MM.1S (cell line): ENCODE data around the gene NINJ1.

Experiments
- DNase-seq: peaks from one replicate; pipeline ENCODE4 v3.0.0-alpha.2; 2015
- H2AFZ ChIP-seq: fragments of 300-600 bp; sonication (generic); 2 replicates; pipeline ENCODE4 v1.6.0; 2016; ENCODE audit warnings: antibody characterized with exemption, low read length
- H3F3A ChIP-seq: fragments of 300-600 bp; sonication (generic); 2 replicates; pipeline ENCODE4 v1.6.1; 2016; ENCODE audit warnings: mild to moderate bottlenecking, antibody characterized with exemption, low read length, moderate library complexity, mixed read lengths; ENCODE audit not compliant: insufficient read depth
- H3K27ac ChIP-seq: fragments of 300-600 bp; sonication (generic); 2 replicates; pipeline ENCODE4 v1.5.1; 2016; ENCODE audit warnings: mild to moderate bottlenecking, low read length
- H3K27me3 ChIP-seq: fragments of 300-600 bp; sonication (generic); replicated peaks from 2 replicates; pipeline ENCODE4 v1.6.0; 2016; ENCODE audit warnings: low read length; ENCODE audit not compliant: insufficient read depth
- H3K36me3 ChIP-seq: fragments of 300-600 bp; sonication (generic); replicated peaks from 2 replicates; pipeline ENCODE4 v1.6.1; 2016; ENCODE audit warnings: mild to moderate bottlenecking, low read length, mixed read lengths; ENCODE audit not compliant: insufficient read depth
- H3K4me1 ChIP-seq: fragments of 300-600 bp; sonication (generic); 2 replicates; pipeline ENCODE4 v1.6.1; 2016; ENCODE audit warnings: low read length, mixed read lengths
- H3K4me2 ChIP-seq: fragments of 300-600 bp; sonication (generic); 2 replicates; pipeline ENCODE4 v1.6.0; 2016; ENCODE audit warnings: low read depth, low read length
- H3K4me3 ChIP-seq: fragments of 300-600 bp; sonication (generic); 2 replicates; pipeline ENCODE4 v1.5.1; 2016; ENCODE audit warnings: low read length, mixed read lengths
- H3K79me2 ChIP-seq: fragments of 300-600 bp; sonication (generic); 2 replicates; pipeline ENCODE4 v1.6.1; 2016; ENCODE audit warnings: mixed run types, low read length, mixed read lengths
- H3K9ac ChIP-seq: fragments of 300-600 bp; sonication (generic); 2 replicates; pipeline ENCODE4 v1.6.1; 2016; ENCODE audit warnings: low read length, mixed read lengths
- H3K9me2 ChIP-seq: fragments of 300-600 bp; sonication (generic); replicated peaks from 2 replicates; pipeline ENCODE4 v1.6.1; 2016; ENCODE audit warnings: mild to moderate bottlenecking, low read length, mixed read lengths; ENCODE audit not compliant: insufficient read depth
- H3K9me3 ChIP-seq: fragments of 300-600 bp; sonication (generic); replicated peaks from 2 replicates; pipeline ENCODE4 v1.6.1; 2016; ENCODE audit warnings: mild to moderate bottlenecking, low read length, mixed read lengths; ENCODE audit not compliant: insufficient read depth
- H4K20me1 ChIP-seq: fragments of 300-600 bp; sonication (generic); 2 replicates; pipeline ENCODE4 v1.6.1; 2016; ENCODE audit warnings: mild to moderate bottlenecking, low read length, moderate library complexity, mixed read lengths; ENCODE audit not compliant: insufficient read depth
- CTCF ChIP-seq: fragments of 300-600 bp; sonication (generic); IDR thresholded peaks from 2 replicates; pipeline ENCODE4 v1.5.1; 2016; ENCODE audit warnings: antibody characterized with exemption, low read length, mixed read lengths
- EZH2 ChIP-seq: fragments of 300-600 bp; sonication (generic); optimal IDR thresholded peaks from 2 replicates; pipeline ENCODE3; 2017; ENCODE audit warnings: low read depth, mild to moderate bottlenecking, antibody characterized with exemption, low read length, mixed read lengths
- EZH2phosphoT487 ChIP-seq: fragments of 300-600 bp; sonication (generic); IDR thresholded peaks from 2 replicates; pipeline ENCODE4 v1.6.1; 2018; ENCODE audit warnings: antibody characterized with exemption, low read length

The NINJ1 gene

GRCh38 chr9:93111371-93112115 lies 22.5 kb downstream of the NINJ1 start:
- Histone ChIP-seq H3K4me3 (no peak overlapping the region), H3K4me1 (peaks cover 6% of the 10 kb centered on the region), H3F3A (no peaks in the 10 kb centered on the region), H4K20me1 (no peaks in the 10 kb centered on the region), H3K9me3 (no peaks in the 10 kb centered on the region), H3K9ac (no peak overlapping the region), H3K27me3 (no peaks in the 10 kb centered on the region), H2AFZ (no peak overlapping the region), H3K9me2 (no peaks in the 10 kb centered on the region), H3K79me2 (0 out of 2 replicates have a peak, but pooled peaks cover 10% of the 10 kb centered on the region), H3K4me2 (no peak overlapping the region), H3K36me3 (no peaks in the 10 kb centered on the region), H3K27ac (no peak overlapping the region)
- no peak for TF ChIP-seq EZH2
- no peak for TF ChIP-seq CTCF
- no peak for TF ChIP-seq EZH2phosphoT487
- no peak for DNase-seq

GRCh38 chr9:93111001-93111370 lies 23.1 kb downstream of the NINJ1 start:
- TF ChIP-seq EZH2 (no peak), CTCF (no peak), EZH2phosphoT487 (no peak)
- no peaks in the 10 kb centered on the region for H3F3A ChIP-seq
- H3K36me3 ChIP-seq = no peaks in the 10 kb centered on the region
- H3K79me2 ChIP-seq = 0 out of 2 replicates have a peak, but pooled peaks cover 12% of the 10 kb centered on the region
- no peak overlapping the region for H3K27ac ChIP-seq
- H3K4me3 ChIP-seq = no peak overlapping the region
- H2AFZ ChIP-seq = no peak overlapping the region
- H3K9me2 ChIP-seq = no peaks in the 10 kb centered on the region
- no peak overlapping the region for H3K9ac ChIP-seq
- no peaks in the 10 kb centered on the region for H3K9me3 ChIP-seq
- H4K20me1 ChIP-seq = no peaks in the 10 kb centered on the region
- H3K27me3 ChIP-seq = no peaks in the 10 kb centered on the region
- H3K4me2 ChIP-seq = no peak overlapping the region
- no peak for DNase-seq
- H3K4me1 ChIP-seq = peaks cover 6% of the 10 kb centered on the region

- no peaks in the 10 kb centered on the region for H3K9me3 ChIP-seq
- no peaks in the 10 kb centered on the region for H3F3A ChIP-seq
- H3K9ac ChIP-seq = no peak overlapping the region
- no peak overlapping the region for H3K4me3 ChIP-seq
- H3K79me2 ChIP-seq = peaks cover 16% of the 10 kb centered on the region; the same call in 1 of the 2 replicates
- peaks cover 6% of the 10 kb centered on the region; the same call in 1 of the 2 replicates for H3K4me1 ChIP-seq
- H3K27me3 ChIP-seq = no peaks in the 10 kb centered on the region
- H3K4me2 ChIP-seq = no peak overlapping the region
- no peak overlapping the region for H2AFZ ChIP-seq
- no peak for TF ChIP-seq CTCF
- TF ChIP-seq EZH2 = no peak
- H3K9me2 ChIP-seq = no peaks in the 10 kb centered on the region
- H4K20me1 ChIP-seq = no peaks in the 10 kb centered on the region
- no peak for DNase-seq
- H3K27ac ChIP-seq = no peak overlapping the region
- H3K36me3 ChIP-seq = no peaks in the 10 kb centered on the region
Observed at GRCh38 chr9:93110311-93110855, 23.7 kb downstream of the NINJ1 start.
